HEK293 (cell line): ENCODE data around the gene EEF1AKMT3.
A peak's percentile ranks its signal among the peaks of the same experiment; 100 is the strongest.

Source experiments
- BCL11A ChIP-seq: fragments of 450-650 bp; formaldehyde crosslinking; IDR thresholded peaks from 2 replicates; pipeline ENCODE4 v1.5.1; 2016; ENCODE audit warnings: low read depth, missing biosample characterization, missing genetic modification characterization
- FEZF1 ChIP-seq: fragments of 450-650 bp; formaldehyde crosslinking; IDR thresholded peaks from 2 replicates; pipeline ENCODE4 v1.5.1; 2016; ENCODE audit warnings: missing biosample characterization, missing genetic modification characterization
- GLIS1 ChIP-seq: fragments of 450-650 bp; formaldehyde crosslinking; IDR thresholded peaks from 2 replicates; pipeline ENCODE4 v1.5.1; 2016; ENCODE audit warnings: missing biosample characterization, missing genetic modification characterization
- GLIS2 ChIP-seq: fragments of 450-650 bp; formaldehyde crosslinking; IDR thresholded peaks from 2 replicates; pipeline ENCODE4 v1.5.1; 2016; ENCODE audit warnings: missing biosample characterization, missing genetic modification characterization
- HOXA7 ChIP-seq: sonication (generic); formaldehyde crosslinking; IDR thresholded peaks from 2 replicates; pipeline ENCODE4 v1.8.1; 2022; ENCODE audit warnings: missing genetic modification reagents, borderline replicate concordance
- PRDM1 ChIP-seq: fragments of 450-650 bp; formaldehyde crosslinking; IDR thresholded peaks from 2 replicates; pipeline ENCODE4; 2016; ENCODE audit warnings: missing biosample characterization, missing genetic modification characterization
- REPIN1 ChIP-seq: fragments of 450-650 bp; formaldehyde crosslinking; IDR thresholded peaks from 2 replicates; pipeline ENCODE4 v1.5.1; 2017; ENCODE audit warnings: missing biosample characterization, missing genetic modification characterization, low read depth
- SALL2 ChIP-seq: fragments of 450-650 bp; formaldehyde crosslinking; IDR thresholded peaks from 2 replicates; pipeline ENCODE4 v1.5.0; 2017; ENCODE audit warnings: missing biosample characterization, mild to moderate bottlenecking, missing genetic modification characterization, borderline replicate concordance
- ZNF114 ChIP-seq: fragments of 450-650 bp; formaldehyde crosslinking; IDR thresholded peaks from 2 replicates; pipeline ENCODE4 v1.5.0; 2017; ENCODE audit warnings: missing biosample characterization, missing genetic modification characterization
- ZNF121 ChIP-seq: fragments of 450-650 bp; formaldehyde crosslinking; IDR thresholded peaks from 2 replicates; pipeline ENCODE4 v1.5.1; 2016; ENCODE audit warnings: missing biosample characterization, missing genetic modification characterization
- ZNF140 ChIP-seq: fragments of 450-650 bp; formaldehyde crosslinking; IDR thresholded peaks from 2 replicates; pipeline ENCODE4 v1.5.1; 2016; ENCODE audit warnings: missing biosample characterization, missing genetic modification characterization
- ZNF146 ChIP-seq: fragments of 450-650 bp; formaldehyde crosslinking; IDR thresholded peaks from 2 replicates; pipeline ENCODE4 v1.5.1; 2016; ENCODE audit warnings: missing biosample characterization, missing genetic modification characterization
- ZNF202 ChIP-seq: fragments of 450-650 bp; formaldehyde crosslinking; IDR thresholded peaks from 2 replicates; pipeline ENCODE4 v1.5.1; 2016; ENCODE audit warnings: missing biosample characterization, missing genetic modification characterization, borderline replicate concordance
- ZNF214 ChIP-seq: fragments of 450-650 bp; formaldehyde crosslinking; IDR thresholded peaks from 2 replicates; pipeline ENCODE4 v1.5.1; 2017; ENCODE audit warnings: missing biosample characterization, mild to moderate bottlenecking, missing genetic modification characterization, borderline replicate concordance
- ZNF341 ChIP-seq: fragments of 450-650 bp; formaldehyde crosslinking; IDR thresholded peaks from 2 replicates; pipeline ENCODE4; 2016; ENCODE audit warnings: low read depth, missing biosample characterization, missing genetic modification characterization
- ZNF596 ChIP-seq: fragments of 450-650 bp; IDR thresholded peaks from 2 replicates; pipeline ENCODE4 v1.5.0; 2018; ENCODE audit warnings: missing biosample characterization, mild to moderate bottlenecking, missing genetic modification characterization, moderate library complexity
- ZNF626 ChIP-seq: fragments of 450-650 bp; sonication (Bioruptor Pico); formaldehyde crosslinking; IDR thresholded peaks from 2 replicates; pipeline ENCODE4 v1.5.1; 2018; ENCODE audit warnings: missing biosample characterization, missing genetic modification characterization, inconsistent platforms
- ZNF658 ChIP-seq: fragments of 450-650 bp; formaldehyde crosslinking; IDR thresholded peaks from 2 replicates; pipeline ENCODE4; 2016; ENCODE audit warnings: missing biosample characterization, missing genetic modification characterization
- ZNF76 ChIP-seq: fragments of 450-650 bp; formaldehyde crosslinking; IDR thresholded peaks from 2 replicates; pipeline ENCODE4; 2016; ENCODE audit warnings: low read depth, missing biosample characterization, missing genetic modification characterization, borderline replicate concordance
- TF ChIP-seq, protein P1 (sequence below): fragments of 450-650 bp; formaldehyde crosslinking; IDR thresholded peaks from 2 replicates; pipeline ENCODE4 v1.5.1; 2016; ENCODE audit warnings: missing biosample characterization, missing genetic modification characterization
- TF ChIP-seq, protein P2 (sequence below): sonication (generic); formaldehyde crosslinking; IDR thresholded peaks from 2 replicates; pipeline ENCODE4 v1.8.1; 2022; ENCODE audit warnings: mild to moderate bottlenecking, moderate library complexity, missing genetic modification reagents
- TF ChIP-seq, protein P3 (sequence below): fragments of 450-650 bp; formaldehyde crosslinking; IDR thresholded peaks from 2 replicates; pipeline ENCODE4 v1.5.1; 2016; ENCODE audit warnings: missing biosample characterization, missing genetic modification characterization
- TF ChIP-seq, protein P4 (sequence below): fragments of 450-650 bp; formaldehyde crosslinking; conservative IDR thresholded peaks from 2 replicates; pipeline ENCODE4 v1.5.1; 2016; ENCODE audit warnings: low read depth, missing biosample characterization, missing genetic modification characterization
- TF ChIP-seq, protein P5 (sequence below): fragments of 450-650 bp; formaldehyde crosslinking; IDR thresholded peaks from 2 replicates; pipeline ENCODE4 v1.5.0; 2017; ENCODE audit warnings: missing biosample characterization, missing genetic modification characterization, borderline replicate concordance

The EEF1AKMT3 gene

DNA sequence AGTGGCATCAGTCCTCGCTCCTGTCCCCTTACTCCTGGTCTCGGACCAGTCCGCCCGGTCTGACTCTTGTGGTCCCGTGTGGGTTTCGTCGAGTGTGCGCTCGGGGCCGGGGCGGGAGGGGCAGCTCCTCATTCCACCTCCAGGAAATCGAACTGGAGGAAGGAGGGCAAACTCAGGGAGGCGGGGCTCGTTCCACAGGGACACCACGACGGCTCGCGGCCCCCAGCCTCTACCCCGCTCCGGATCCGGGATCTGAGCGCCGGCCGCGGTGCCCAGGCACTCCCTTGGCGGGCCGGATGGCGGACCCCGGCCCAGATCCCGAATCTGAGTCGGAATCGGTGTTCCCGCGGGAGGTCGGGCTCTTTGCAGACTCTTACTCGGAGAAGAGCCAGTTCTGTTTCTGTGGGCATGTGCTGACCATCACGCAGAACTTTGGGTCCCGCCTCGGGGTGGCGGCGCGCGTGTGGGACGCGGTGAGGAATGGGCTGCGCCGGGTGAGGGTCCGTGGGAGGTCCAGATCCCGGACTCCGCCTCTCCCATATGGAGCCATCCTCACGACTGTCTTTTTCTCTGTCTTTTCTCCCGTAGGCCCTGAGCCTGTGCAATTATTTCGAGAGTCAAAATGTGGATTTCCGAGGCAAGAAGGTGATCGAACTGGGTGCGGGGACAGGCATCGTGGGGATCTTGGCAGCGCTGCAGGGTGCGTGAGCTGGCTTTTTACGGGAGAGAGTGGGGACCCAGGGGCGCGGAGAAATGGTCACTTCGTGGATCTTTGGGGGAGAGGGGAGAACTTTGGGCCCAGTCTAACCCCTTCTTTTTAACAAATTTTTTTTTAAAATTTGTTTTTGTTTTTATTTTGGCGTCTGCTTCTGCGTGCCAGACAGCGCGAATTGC lies at the start of gene EEF1AKMT3 (continued):
- TF ChIP-seq, protein P1, sequence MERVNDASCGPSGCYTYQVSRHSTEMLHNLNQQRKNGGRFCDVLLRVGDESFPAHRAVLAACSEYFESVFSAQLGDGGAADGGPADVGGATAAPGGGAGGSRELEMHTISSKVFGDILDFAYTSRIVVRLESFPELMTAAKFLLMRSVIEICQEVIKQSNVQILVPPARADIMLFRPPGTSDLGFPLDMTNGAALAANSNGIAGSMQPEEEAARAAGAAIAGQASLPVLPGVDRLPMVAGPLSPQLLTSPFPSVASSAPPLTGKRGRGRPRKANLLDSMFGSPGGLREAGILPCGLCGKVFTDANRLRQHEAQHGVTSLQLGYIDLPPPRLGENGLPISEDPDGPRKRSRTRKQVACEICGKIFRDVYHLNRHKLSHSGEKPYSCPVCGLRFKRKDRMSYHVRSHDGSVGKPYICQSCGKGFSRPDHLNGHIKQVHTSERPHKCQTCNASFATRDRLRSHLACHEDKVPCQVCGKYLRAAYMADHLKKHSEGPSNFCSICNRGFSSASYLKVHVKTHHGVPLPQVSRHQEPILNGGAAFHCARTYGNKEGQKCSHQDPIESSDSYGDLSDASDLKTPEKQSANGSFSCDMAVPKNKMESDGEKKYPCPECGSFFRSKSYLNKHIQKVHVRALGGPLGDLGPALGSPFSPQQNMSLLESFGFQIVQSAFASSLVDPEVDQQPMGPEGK (tag by site-specific recombination) = peak; percentile 12
- TF ChIP-seq BCL11A = 0 out of 2 replicates have a peak, but pooled peaks have one; percentile 34
- peak; percentile 57 for TF ChIP-seq GLIS1 (tag by site-specific recombination)
- TF ChIP-seq, protein P2, sequence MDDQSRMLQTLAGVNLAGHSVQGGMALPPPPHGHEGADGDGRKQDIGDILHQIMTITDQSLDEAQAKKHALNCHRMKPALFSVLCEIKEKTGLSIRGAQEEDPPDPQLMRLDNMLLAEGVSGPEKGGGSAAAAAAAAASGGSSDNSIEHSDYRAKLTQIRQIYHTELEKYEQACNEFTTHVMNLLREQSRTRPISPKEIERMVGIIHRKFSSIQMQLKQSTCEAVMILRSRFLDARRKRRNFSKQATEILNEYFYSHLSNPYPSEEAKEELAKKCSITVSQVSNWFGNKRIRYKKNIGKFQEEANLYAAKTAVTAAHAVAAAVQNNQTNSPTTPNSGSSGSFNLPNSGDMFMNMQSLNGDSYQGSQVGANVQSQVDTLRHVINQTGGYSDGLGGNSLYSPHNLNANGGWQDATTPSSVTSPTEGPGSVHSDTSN (CRISPR knock-in tag) = 0 out of 2 replicates have a peak, but pooled peaks have one; percentile 19
- TF ChIP-seq, protein P3, sequence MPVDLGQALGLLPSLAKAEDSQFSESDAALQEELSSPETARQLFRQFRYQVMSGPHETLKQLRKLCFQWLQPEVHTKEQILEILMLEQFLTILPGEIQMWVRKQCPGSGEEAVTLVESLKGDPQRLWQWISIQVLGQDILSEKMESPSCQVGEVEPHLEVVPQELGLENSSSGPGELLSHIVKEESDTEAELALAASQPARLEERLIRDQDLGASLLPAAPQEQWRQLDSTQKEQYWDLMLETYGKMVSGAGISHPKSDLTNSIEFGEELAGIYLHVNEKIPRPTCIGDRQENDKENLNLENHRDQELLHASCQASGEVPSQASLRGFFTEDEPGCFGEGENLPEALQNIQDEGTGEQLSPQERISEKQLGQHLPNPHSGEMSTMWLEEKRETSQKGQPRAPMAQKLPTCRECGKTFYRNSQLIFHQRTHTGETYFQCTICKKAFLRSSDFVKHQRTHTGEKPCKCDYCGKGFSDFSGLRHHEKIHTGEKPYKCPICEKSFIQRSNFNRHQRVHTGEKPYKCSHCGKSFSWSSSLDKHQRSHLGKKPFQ = no peak; the same call in 1 of the 2 replicates
- TF ChIP-seq SALL2 (tag by site-specific recombination) = no peak
- no peak for TF ChIP-seq ZNF658 (tag by site-specific recombination)
- no peak for TF ChIP-seq PRDM1 (tag by site-specific recombination)
- TF ChIP-seq ZNF121 (tag by site-specific recombination) = no peak
- no peak for TF ChIP-seq ZNF146 (tag by site-specific recombination)
- TF ChIP-seq ZNF76 (tag by site-specific recombination) = no peak
- 0 out of 2 replicates have a peak, but pooled peaks have one; percentile 10 for TF ChIP-seq FEZF1 (tag by site-specific recombination)
- TF ChIP-seq, protein P4, sequence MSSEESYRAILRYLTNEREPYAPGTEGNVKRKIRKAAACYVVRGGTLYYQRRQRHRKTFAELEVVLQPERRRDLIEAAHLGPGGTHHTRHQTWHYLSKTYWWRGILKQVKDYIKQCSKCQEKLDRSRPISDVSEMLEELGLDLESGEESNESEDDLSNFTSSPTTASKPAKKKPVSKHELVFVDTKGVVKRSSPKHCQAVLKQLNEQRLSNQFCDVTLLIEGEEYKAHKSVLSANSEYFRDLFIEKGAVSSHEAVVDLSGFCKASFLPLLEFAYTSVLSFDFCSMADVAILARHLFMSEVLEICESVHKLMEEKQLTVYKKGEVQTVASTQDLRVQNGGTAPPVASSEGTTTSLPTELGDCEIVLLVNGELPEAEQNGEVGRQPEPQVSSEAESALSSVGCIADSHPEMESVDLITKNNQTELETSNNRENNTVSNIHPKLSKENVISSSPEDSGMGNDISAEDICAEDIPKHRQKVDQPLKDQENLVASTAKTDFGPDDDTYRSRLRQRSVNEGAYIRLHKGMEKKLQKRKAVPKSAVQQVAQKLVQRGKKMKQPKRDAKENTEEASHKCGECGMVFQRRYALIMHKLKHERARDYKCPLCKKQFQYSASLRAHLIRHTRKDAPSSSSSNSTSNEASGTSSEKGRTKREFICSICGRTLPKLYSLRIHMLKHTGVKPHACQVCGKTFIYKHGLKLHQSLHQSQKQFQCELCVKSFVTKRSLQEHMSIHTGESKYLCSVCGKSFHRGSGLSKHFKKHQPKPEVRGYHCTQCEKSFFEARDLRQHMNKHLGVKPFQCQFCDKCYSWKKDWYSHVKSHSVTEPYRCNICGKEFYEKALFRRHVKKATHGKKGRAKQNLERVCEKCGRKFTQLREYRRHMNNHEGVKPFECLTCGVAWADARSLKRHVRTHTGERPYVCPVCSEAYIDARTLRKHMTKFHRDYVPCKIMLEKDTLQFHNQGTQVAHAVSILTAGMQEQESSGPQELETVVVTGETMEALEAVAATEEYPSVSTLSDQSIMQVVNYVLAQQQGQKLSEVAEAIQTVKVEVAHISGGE (tag by site-specific recombination) = peak; percentile 40; the same call in 1 of the 2 replicates
- TF ChIP-seq REPIN1 (tag by site-specific recombination) = no peak
- TF ChIP-seq ZNF596 (tag by site-specific recombination) = no peak
- TF ChIP-seq ZNF114 (tag by site-specific recombination) = no peak
- TF ChIP-seq ZNF202 (tag by site-specific recombination) = no peak
- no peak for TF ChIP-seq ZNF214 (tag by site-specific recombination)
- TF ChIP-seq HOXA7 (CRISPR knock-in tag) = no peak
- TF ChIP-seq, protein P5, sequence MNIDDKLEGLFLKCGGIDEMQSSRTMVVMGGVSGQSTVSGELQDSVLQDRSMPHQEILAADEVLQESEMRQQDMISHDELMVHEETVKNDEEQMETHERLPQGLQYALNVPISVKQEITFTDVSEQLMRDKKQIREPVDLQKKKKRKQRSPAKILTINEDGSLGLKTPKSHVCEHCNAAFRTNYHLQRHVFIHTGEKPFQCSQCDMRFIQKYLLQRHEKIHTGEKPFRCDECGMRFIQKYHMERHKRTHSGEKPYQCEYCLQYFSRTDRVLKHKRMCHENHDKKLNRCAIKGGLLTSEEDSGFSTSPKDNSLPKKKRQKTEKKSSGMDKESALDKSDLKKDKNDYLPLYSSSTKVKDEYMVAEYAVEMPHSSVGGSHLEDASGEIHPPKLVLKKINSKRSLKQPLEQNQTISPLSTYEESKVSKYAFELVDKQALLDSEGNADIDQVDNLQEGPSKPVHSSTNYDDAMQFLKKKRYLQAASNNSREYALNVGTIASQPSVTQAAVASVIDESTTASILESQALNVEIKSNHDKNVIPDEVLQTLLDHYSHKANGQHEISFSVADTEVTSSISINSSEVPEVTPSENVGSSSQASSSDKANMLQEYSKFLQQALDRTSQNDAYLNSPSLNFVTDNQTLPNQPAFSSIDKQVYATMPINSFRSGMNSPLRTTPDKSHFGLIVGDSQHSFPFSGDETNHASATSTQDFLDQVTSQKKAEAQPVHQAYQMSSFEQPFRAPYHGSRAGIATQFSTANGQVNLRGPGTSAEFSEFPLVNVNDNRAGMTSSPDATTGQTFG (tag by site-specific recombination) = no peak
- no peak for TF ChIP-seq ZNF626 (tag by site-specific recombination)
- TF ChIP-seq ZNF140 (tag by site-specific recombination) = no peak
- peak; percentile 52; the same call in 1 of the 2 replicates for TF ChIP-seq ZNF341 (tag by site-specific recombination)
- TF ChIP-seq GLIS2 = peak; percentile 74
